IMR-90 (cell line): ENCODE measurements around the gene EGFR. TPM values are rescaled to one million over a fixed set of nuclear protein-coding genes. Genes with fewer than 3 reads are reported as not detected.

Source experiments
- BHLHE40 ChIP-seq: fragments of 150-350 bp; IDR thresholded peaks from 2 replicates; pipeline ENCODE4 v1.6.1; 2016; ENCODE audit warnings: mild to moderate bottlenecking, low read depth, low read length
- MAFK ChIP-seq: IDR thresholded peaks from 2 replicates; pipeline ENCODE4 v1.6.1; 2012; ENCODE audit warnings: low read depth, low read length, improper control_type of control experiment
- MXI1 ChIP-seq: IDR thresholded peaks from 2 replicates; pipeline ENCODE4 v1.6.1; 2012; ENCODE audit warnings: low read depth, mild to moderate bottlenecking, low read length, moderate library complexity, borderline replicate concordance
- polyA plus RNA-seq, 3 experiments: library from polyadenylated mRNA; depleted of rRNA; stranded (reverse); fragments of >200 nt; gene quantifications; 2 replicates each; pipeline ENCODE4 v1.2.3, GENCODE V29; 2012; ENCODE audit warnings: low replicate concordance in 1 of 3
- total RNA-seq: library from RNA; depleted of rRNA; stranded (reverse); fragments of >200 nt; gene quantifications from 2 replicates; pipeline ENCODE4 v1.2.3, GENCODE V29; 2012

The EGFR gene
- total and polyA plus RNA-seq, 2 of the 4 experiments (the other 2 are of a cell fraction) = 36.9 to 60.4 TPM

- TF ChIP-seq MAFK (no peak), BHLHE40 (no peak), MXI1 (no peak)
Observed at GRCh38 chr7:55085511-55086412, 66.9 kb downstream of the EGFR start (continued).
